GM21825 (cell line): ENCODE data around the gene CDC25A.
A peak's percentile ranks its signal among the peaks of the same experiment; 100 is the strongest.

ENCODE experiments used
- ATAC-seq: cut with Tn5 transposase; IDR thresholded peaks from one replicate; pipeline ENCODE4 v1.9.1; 2021; ENCODE audit warnings: mild to moderate bottlenecking, moderate library complexity; ENCODE audit not compliant: unreplicated experiment

Gene CDC25A

GRCh38 chr3:48196611-48197010, 8.4 kb upstream of the CDC25A start:
- ATAC-seq = no peak

- ATAC-seq = no peak
These were observed 6.3 kb upstream of the CDC25A start for GRCh38 chr3:48194446-48195071.

- no peak for ATAC-seq
These were observed 2.7 kb upstream of the CDC25A start for GRCh38 chr3:48190911-48191310.

- ATAC-seq = no peak
These were observed 1.1 kb upstream of the CDC25A start for GRCh38 chr3:48189321-48189720.

- ATAC-seq = peak; percentile 36
These were observed 495 bp downstream of the CDC25A start for GRCh38 chr3:48187579-48188265.

GRCh38 chr3:48187301-48187578, 977 bp downstream of the CDC25A start:
- ATAC-seq = no peak

- no peak for ATAC-seq
These were observed 1.5 kb downstream of the CDC25A start for GRCh38 chr3:48186631-48187300.

- no peak for ATAC-seq
These were observed 3.1 kb downstream of the CDC25A start for GRCh38 chr3:48185129-48185528.

GRCh38 chr3:48184299-48184698, 3.9 kb downstream of the CDC25A start:
- no peak for ATAC-seq

GRCh38 chr3:48180531-48181253, 7.5 kb downstream of the CDC25A start:
- ATAC-seq = no peak

- no peak for ATAC-seq
These were observed 8.2 kb downstream of the CDC25A start for GRCh38 chr3:48180021-48180420.

GRCh38 chr3:48178072-48178471, 10.1 kb downstream of the CDC25A start:
- ATAC-seq = no peak

GRCh38 chr3:48157950-48158376, 30.3 kb downstream of the CDC25A start:
- no peak for ATAC-seq

GRCh38 chr3:48157202-48157840, 30.9 kb downstream of the CDC25A start:
- ATAC-seq = no peak

- no peak for ATAC-seq
These were observed 32.1 kb downstream of the CDC25A start for GRCh38 chr3:48156163-48156562.

- no peak for ATAC-seq
These were observed 33.1 kb downstream of the CDC25A start for GRCh38 chr3:48155122-48155521.

- no peak for ATAC-seq
These were observed 36.3 kb downstream of the CDC25A start for GRCh38 chr3:48151807-48152427.

GRCh38 chr3:48151058-48151806, 37.0 kb downstream of the CDC25A start:
- ATAC-seq = no peak

- no peak for ATAC-seq
These were observed 44.2 kb downstream of the CDC25A start for GRCh38 chr3:48143992-48144391.

GRCh38 chr3:48143567-48143966, 44.6 kb downstream of the CDC25A start:
- ATAC-seq = no peak
